Effector CD8-positive, alpha-beta T cell (primary cell): ENCODE measurements around the gene PRRC2A.

Source experiments
- DNase-seq: peaks from one replicate; lab custom pipeline; 2025; lab: John Stamatoyannopoulos, UW
- total RNA-seq, 4 experiments: gene quantifications; one replicate each; lab custom pipeline; 2026; lab: John Stamatoyannopoulos, UW

PRRC2A gene
- 215 to 318 (median 282) reads per million in 4 experiments for total RNA-seq

DNA sequence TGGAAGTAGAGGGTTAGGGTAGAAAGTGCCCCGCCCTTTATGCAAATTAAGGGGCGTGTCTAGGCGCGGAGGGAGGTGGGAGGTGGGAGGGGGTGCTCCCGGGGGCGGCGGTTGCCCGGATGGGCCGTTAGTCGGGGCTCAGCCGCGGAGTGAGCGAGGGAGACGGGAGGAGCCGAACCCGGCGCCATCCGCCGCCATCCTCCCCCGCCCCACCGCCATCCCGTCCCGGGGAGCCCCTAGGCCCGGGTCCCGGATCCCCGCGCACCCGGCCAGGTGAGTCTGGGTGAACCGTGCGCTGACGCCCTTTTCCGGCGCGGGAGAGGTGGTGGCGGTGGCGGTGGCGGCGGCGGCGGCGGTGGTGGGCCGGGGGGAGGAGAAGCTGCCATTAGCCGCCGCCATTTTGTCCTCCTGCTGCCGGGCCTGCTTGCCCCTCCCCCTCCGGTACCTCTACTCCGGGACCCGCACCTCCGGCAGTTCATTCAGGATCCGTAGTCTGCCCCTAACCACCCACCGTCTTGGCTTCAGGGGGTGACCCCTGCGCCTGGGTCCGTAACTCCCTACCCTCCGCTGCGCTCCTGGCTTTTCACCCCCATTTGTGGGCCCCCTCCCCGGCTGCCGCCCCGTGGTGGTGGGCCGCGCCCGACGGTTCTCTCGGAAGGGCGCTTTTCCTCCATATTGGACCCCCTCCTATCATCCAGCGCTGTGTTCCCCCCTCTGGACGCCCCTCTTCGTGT is at the start of gene PRRC2A:
Gene PRRC2A (plus strand): TSS at position 130 of the 734 bp plus-strand sequence. CDS start 2,075 bp downstream, outside the sequence.
- DNase-seq: peak; percentile 78

DNA sequence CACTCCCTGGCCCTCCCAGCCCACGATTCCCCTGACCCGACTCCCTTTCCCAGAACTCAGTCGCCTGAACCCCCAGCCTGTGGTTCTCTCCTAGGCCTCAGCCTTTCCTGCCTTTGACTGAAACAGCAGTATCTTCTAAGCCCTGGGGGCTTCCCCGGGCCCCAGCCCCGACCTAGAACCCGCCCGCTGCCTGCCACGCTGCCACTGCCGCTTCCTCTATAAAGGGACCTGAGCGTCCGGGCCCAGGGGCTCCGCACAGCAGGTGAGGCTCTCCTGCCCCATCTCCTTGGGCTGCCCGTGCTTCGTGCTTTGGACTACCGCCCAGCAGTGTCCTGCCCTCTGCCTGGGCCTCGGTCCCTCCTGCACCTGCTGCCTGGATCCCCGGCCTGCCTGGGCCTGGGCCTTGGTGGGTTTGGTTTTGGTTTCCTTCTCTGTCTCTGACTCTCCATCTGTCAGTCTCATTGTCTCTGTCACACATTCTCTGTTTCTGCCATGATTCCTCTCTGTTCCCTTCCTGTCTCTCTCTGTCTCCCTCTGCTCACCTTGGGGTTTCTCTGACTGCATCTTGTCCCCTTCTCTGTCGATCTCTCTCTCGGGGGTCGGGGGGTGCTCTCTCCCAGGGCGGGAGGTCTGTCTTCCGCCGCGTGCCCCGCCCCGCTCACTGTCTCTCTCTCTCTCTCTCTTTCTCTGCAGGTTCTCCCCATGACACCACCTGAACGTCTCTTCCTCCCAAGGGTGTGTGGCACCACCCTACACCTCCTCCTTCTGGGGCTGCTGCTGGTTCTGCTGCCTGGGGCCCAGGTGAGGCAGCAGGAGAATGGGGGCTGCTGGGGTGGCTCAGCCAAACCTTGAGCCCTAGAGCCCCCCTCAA is 48.2 kb upstream of the PRRC2A start, which contains the start of gene LTA:
Gene LTA (plus strand): TSS at position 249 of the 871 bp plus-strand sequence. CDS start 454 bp downstream, at position 703.
- peak; percentile 58 for DNase-seq

- DNase-seq: no peak
These were observed 47.0 kb upstream of the PRRC2A start for GRCh38 chr6:31573239-31574105.

DNA sequence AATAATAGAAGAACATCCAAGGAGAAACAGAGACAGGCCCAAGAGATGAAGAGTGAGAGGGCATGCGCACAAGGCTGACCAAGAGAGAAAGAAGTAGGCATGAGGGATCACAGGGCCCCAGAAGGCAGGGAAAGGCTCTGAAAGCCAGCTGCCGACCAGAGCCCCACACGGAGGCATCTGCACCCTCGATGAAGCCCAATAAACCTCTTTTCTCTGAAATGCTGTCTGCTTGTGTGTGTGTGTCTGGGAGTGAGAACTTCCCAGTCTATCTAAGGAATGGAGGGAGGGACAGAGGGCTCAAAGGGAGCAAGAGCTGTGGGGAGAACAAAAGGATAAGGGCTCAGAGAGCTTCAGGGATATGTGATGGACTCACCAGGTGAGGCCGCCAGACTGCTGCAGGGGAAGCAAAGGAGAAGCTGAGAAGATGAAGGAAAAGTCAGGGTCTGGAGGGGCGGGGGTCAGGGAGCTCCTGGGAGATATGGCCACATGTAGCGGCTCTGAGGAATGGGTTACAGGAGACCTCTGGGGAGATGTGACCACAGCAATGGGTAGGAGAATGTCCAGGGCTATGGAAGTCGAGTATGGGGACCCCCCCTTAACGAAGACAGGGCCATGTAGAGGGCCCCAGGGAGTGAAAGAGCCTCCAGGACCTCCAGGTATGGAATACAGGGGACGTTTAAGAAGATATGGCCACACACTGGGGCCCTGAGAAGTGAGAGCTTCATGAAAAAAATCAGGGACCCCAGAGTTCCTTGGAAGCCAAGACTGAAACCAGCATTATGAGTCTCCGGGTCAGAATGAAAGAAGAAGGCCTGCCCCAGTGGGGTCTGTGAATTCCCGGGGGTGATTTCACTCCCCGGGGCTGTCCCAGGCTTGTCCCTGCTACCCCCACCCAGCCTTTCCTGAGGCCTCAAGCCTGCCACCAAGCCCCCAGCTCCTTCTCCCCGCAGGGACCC is 46.1 kb upstream of the PRRC2A start:
- no peak for DNase-seq

- DNase-seq: no peak
These were observed 45.1 kb upstream of the PRRC2A start, which contains the start of gene TNF for GRCh38 chr6:31575335-31575901. Gene TNF, plus strand, starts transcription at chr6:31575565. Its CDS starts 177 bp downstream, at chr6:31575742.

GRCh38 chr6:31575952-31576685 is 44.4 kb upstream of the PRRC2A start:
- DNase-seq: no peak

GRCh38 chr6:31576897-31577578 is 43.5 kb upstream of the PRRC2A start:
- no peak for DNase-seq

- no peak for DNase-seq
These were observed 42.9 kb upstream of the PRRC2A start for GRCh38 chr6:31577579-31577966.

DNA sequence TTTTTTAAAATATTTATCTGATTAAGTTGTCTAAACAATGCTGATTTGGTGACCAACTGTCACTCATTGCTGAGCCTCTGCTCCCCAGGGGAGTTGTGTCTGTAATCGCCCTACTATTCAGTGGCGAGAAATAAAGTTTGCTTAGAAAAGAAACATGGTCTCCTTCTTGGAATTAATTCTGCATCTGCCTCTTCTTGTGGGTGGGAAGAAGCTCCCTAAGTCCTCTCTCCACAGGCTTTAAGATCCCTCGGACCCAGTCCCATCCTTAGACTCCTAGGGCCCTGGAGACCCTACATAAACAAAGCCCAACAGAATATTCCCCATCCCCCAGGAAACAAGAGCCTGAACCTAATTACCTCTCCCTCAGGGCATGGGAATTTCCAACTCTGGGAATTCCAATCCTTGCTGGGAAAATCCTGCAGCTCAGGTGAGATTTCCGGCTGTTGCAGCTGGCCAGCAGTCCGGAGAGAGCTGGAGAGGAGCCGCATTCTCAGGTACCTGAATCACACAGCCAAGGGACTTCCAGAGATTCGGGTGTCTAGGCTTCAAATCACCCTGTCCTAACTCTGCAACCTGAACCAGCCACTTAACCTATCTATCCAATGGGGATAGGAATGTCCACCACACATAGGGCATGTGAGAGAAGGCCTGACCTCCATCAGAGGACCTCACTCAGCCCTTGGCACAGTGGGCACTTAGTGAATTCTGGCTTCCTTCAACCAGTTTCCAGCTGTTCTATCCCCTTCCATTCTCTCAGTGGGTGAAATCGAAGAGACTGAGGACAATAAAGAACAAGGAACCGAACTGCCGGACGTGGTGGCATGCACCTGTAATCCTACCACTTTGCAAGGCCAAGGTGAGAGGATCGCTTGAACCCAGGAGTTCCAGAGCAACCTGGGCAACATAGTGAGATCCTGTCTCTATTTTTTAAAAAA is 42.1 kb upstream of the PRRC2A start:
- no peak for DNase-seq

GRCh38 chr6:31579119-31579505 is 41.4 kb upstream of the PRRC2A start:
- no peak for DNase-seq

GRCh38 chr6:31579546-31580437 is 40.7 kb upstream of the PRRC2A start:
- no peak for DNase-seq

DNA sequence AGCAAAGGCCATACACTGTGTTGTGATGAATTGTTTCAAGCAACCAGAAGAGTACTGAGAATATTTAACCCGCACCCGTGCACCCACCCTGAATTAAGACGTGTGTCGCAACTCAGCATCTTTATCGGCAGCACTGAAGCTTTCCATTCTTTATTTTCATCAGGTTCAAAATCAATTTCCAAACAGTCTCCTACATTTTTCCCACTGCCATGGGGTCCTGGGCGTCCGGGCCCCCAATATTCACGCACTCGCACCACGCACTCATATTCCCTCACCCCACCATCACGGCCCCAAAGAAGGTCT is 40.1 kb upstream of the PRRC2A start:
- no peak for DNase-seq

DNA sequence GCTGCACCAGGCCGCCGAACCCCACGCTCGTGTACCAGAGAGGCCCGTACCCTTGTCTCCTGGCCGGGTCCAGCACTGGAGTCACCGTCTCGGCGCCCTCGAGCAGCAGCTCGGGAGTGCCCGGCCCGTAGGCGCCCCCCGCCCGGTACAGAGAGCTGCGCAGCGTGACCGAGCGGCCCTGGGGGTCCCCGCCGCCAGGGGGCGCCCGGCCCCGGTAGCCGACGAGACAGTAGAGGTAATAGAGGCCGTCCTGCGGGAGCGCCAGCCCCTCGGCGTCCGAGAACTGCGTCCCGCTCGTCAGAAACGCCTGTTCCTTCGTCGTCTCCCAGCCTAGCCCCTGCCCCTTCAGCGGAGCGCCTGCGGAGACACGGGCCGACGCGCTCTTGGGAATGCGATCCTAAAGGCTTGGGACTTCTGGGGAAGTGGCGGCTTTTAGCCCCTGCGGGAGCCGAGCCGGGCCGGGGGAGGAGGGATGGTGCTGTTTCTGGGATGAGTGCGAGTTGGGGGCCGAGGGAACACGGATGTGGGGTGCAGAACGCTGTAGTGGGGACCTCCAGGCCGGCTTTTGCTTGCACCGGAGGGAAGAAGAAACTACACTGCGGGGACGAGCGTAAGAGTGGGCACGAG is 39.6 kb upstream of the PRRC2A start:
- peak; percentile 83 for DNase-seq

DNA sequence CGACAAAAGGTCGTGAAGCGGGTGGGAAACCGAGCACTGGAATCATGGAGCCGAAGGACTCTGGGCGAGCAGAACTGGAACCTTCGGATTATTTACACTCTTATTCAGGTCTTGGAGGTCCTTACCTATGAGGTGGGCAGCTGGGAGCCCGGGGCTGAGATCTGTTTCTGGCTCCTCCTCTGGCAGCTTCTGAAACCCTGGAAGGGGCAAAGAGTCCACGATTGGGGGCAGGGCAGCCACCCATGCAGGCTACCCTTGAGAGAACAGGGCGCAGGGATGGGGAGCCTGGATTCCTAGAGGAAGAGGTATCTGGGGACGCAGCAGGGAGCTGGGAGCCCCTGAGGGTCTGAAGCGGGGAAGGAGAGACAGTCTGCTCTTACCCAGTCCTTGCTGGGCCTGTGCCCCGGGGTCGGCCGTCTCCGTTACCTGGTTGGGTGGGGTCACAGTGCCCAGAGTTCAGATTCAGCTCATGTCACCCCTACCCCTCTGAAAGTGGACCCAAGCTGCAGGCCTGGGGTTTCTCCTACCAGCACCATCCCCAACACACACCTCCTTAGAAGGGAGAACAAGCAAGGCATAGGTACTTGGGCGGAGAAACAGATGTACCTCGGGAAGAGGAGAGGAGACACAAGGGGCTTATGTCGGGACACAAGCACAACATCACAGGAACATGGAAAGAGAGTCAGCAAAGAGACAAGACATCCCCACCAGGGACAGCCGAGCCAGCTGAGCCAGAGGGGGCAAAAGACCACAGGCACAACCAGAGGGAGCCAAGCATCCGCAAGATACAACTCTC is 38.9 kb upstream of the PRRC2A start:
- DNase-seq: no peak

DNA sequence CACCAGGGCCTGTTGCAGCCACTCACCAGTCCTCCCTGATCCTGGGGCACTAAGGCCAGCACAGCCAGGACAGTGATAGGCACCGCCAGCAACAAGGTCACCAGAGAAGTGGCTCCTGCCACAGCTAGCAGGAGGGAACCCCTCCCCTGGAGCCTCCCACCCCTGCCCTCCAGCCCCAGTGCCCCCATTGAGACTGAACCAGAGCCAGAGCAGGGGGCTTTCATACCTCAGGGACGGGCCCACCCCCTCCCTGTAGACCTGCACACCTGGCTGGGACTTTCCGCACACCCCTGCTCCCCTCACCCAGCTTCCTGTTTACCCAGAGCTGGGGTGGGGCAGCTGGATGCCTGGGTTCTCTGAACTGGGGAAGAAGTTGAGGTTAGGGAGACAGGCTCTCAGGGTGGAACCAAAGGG is 38.3 kb upstream of the PRRC2A start, which contains the start of gene LTB:
Gene LTB (minus strand): TSS at position 195 of the 414 bp plus-strand sequence. CDS start 7 bp downstream, at position 188.
- peak; percentile 70 for DNase-seq
